OCI-LY7 (cell line): Measurements from ENCODE around the gene TTC34. TPM values are rescaled to one million over a fixed set of nuclear protein-coding genes. Genes with fewer than 3 reads are reported as not detected.
"Not testable (repeated sequence)": the region's sequence is repeated elsewhere in the genome, so short reads cannot be mapped to it uniquely, and the experiment has no call there.

Experiments
- BruUV-seq: library from RNA; stranded (reverse); fragments of 400-500 nt; replicated peaks from 2 replicates; lab custom pipeline; 2021; lab: Mats Ljungman, UMichigan
- CTCF ChIA-PET: fragments of 300-600 bp; sonication (Branson Sonifier 250); formaldehyde crosslinking; loops from one replicate; lab custom pipeline; 2022; ENCODE audit warnings: antibody characterized with exemption; ENCODE audit not compliant: unreplicated experiment; lab: Charles Lee
- POLR2A ChIA-PET: fragments of 300-600 bp; sonication (Branson Sonifier 250); formaldehyde crosslinking; loops from one replicate; lab custom pipeline; 2022; ENCODE audit warnings: antibody characterized with exemption; lab: Charles Lee
- DNase-seq: peaks from one replicate; pipeline ENCODE4 v3.0.0-alpha.2; 2015; ENCODE audit warnings: low spot score
- H2AFZ ChIP-seq: fragments of 200-600 bp; sonication (generic), shearing (Covaris generic); 2 replicates; pipeline ENCODE4 v1.6.1; 2014; ENCODE audit warnings: mild to moderate bottlenecking, antibody characterized with exemption, low read length, moderate library complexity
- H3K27ac ChIP-seq: fragments of 200-600 bp; sonication (generic); 2 replicates; pipeline ENCODE4 v1.5.1; 2014; ENCODE audit warnings: mixed run types, low read depth, mild to moderate bottlenecking, moderate library complexity, low read length, inconsistent platforms; ENCODE audit not compliant: poor library complexity, severe bottlenecking
- H3K36me3 ChIP-seq: fragments of 200-600 bp; sonication (generic); 2 replicates; pipeline ENCODE4 v1.6.1; 2014; ENCODE audit warnings: mild to moderate bottlenecking, antibody characterized with exemption, low read length, moderate library complexity, mixed read lengths; ENCODE audit not compliant: insufficient read depth
- H3K4me1 ChIP-seq: fragments of 200-600 bp; sonication (generic); 2 replicates; pipeline ENCODE4 v1.5.1; 2014; ENCODE audit warnings: mild to moderate bottlenecking, low read length; ENCODE audit not compliant: insufficient read depth, poor library complexity, severe bottlenecking
- H3K4me2 ChIP-seq: fragments of 200-600 bp; sonication (generic); 2 replicates; pipeline ENCODE4 v1.6.1; 2014; ENCODE audit warnings: mild to moderate bottlenecking, low read length
- H3K4me3 ChIP-seq: fragments of 200-600 bp; sonication (generic); 2 replicates; pipeline ENCODE4 v1.5.1; 2014; ENCODE audit warnings: mild to moderate bottlenecking, low read depth, low read length; ENCODE audit not compliant: poor library complexity, severe bottlenecking
- H3K79me2 ChIP-seq: fragments of 200-600 bp; sonication (generic); 2 replicates; pipeline ENCODE4 v1.6.1; 2016; ENCODE audit warnings: low read depth, mild to moderate bottlenecking, low read length, moderate library complexity, mixed read lengths; ENCODE audit not compliant: insufficient read depth
- H3K9me2 ChIP-seq: fragments of 200-600 bp; sonication (generic); 2 replicates; pipeline ENCODE4 v1.6.1; 2016; ENCODE audit warnings: mild to moderate bottlenecking, low read length, mixed read lengths; ENCODE audit not compliant: insufficient read depth
- H3K9me3 ChIP-seq: fragments of 200-600 bp; sonication (generic); 2 replicates; pipeline ENCODE4 v1.6.1; 2014; ENCODE audit warnings: mild to moderate bottlenecking, mixed run types, low read length, mixed read lengths
- H4K20me1 ChIP-seq: fragments of 200-600 bp; sonication (generic); 2 replicates; pipeline ENCODE4 v1.6.1; 2014; ENCODE audit warnings: mild to moderate bottlenecking, antibody characterized with exemption, low read length, moderate library complexity, mixed read lengths; ENCODE audit not compliant: insufficient read depth
- EZH2phosphoT487 ChIP-seq: fragments of 200-600 bp; sonication (generic); IDR thresholded peaks from 2 replicates; pipeline ENCODE4 v1.6.1; 2018; ENCODE audit warnings: low read depth, borderline replicate concordance, mild to moderate bottlenecking, mixed run types, antibody characterized with exemption, low read length, moderate library complexity, mixed read lengths
- intact Hi-C: fragments of 100-400 bp; cut with micrococcal nuclease; formaldehyde crosslinking; loops from one replicate; pipeline ENCODE4 v1.10.0; 2022; ENCODE audit not compliant: unreplicated experiment
- total RNA-seq, 2 experiments: library from RNA; depleted of rRNA in 1 of 2; stranded (reverse); fragments of >200 nt in 1 of 2; shearing (Covaris generic) in 1 of 2; gene quantifications; 2 replicates each; pipeline ENCODE4 v1.2.3, GENCODE V29; 2014 to 2022
- TF ChIP-seq, protein P1 (sequence below): fragments of 200-600 bp; sonication (generic); conservative IDR thresholded peaks from 2 replicates; pipeline ENCODE4 v1.5.1; 2014; ENCODE audit warnings: mild to moderate bottlenecking, antibody characterized with exemption, low read length, moderate library complexity, mixed read lengths

Gene TTC34
- total RNA-seq, 2 experiments from 2014 or later, result 1.1 to 2.2 TPM

DNA sequence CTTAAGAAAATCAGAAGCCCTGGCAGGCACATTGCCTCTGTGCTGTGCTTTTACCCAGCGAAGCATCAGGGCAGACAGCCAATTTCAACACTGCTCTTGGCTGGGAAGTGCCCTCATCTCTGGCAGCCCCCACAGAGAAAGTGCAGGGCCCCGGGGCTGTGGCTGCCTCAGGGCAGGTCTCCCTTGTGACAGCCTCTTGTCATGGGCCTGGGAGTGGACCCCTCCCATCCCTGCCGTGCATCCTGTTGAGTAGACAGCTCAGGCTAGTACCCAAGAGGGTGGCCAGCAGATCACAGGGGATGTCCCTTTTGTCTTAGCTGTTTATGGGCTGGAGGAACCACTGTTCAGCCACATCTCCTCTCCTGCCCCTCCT is 23.3 kb downstream of the TTC34 start:
- Histone ChIP-seq H3K4me2 (no peak overlapping the region), H3K4me3 (no peak overlapping the region), H3K36me3 (no peaks in the 10 kb centered on the region), H3K9me3 (peaks cover 13% of the 10 kb centered on the region; the same call in 1 of the 2 replicates), H2AFZ (no peak overlapping the region), H3K27ac (no peak overlapping the region), H4K20me1 (no peaks in the 10 kb centered on the region), H3K4me1 (no peaks in the 10 kb centered on the region), H3K79me2 (no peaks in the 10 kb centered on the region), H3K9me2 (no peaks in the 10 kb centered on the region)
- TF ChIP-seq, protein P1, sequence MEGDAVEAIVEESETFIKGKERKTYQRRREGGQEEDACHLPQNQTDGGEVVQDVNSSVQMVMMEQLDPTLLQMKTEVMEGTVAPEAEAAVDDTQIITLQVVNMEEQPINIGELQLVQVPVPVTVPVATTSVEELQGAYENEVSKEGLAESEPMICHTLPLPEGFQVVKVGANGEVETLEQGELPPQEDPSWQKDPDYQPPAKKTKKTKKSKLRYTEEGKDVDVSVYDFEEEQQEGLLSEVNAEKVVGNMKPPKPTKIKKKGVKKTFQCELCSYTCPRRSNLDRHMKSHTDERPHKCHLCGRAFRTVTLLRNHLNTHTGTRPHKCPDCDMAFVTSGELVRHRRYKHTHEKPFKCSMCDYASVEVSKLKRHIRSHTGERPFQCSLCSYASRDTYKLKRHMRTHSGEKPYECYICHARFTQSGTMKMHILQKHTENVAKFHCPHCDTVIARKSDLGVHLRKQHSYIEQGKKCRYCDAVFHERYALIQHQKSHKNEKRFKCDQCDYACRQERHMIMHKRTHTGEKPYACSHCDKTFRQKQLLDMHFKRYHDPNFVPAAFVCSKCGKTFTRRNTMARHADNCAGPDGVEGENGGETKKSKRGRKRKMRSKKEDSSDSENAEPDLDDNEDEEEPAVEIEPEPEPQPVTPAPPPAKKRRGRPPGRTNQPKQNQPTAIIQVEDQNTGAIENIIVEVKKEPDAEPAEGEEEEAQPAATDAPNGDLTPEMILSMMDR, result no peak
- no peak for TF ChIP-seq EZH2phosphoT487
- intact Hi-C loops, result no loop called here
- BruUV-seq, result no TSS peak
- POLR2A ChIA-PET, result no interaction called here
- CTCF ChIA-PET, result interaction anchor here (0.6 kb wide), 1 partner anchor 489 kb away, joined by 3 read pairs; no protein-coding TSS in a partner anchor
- DNase-seq, result no peak

DNA sequence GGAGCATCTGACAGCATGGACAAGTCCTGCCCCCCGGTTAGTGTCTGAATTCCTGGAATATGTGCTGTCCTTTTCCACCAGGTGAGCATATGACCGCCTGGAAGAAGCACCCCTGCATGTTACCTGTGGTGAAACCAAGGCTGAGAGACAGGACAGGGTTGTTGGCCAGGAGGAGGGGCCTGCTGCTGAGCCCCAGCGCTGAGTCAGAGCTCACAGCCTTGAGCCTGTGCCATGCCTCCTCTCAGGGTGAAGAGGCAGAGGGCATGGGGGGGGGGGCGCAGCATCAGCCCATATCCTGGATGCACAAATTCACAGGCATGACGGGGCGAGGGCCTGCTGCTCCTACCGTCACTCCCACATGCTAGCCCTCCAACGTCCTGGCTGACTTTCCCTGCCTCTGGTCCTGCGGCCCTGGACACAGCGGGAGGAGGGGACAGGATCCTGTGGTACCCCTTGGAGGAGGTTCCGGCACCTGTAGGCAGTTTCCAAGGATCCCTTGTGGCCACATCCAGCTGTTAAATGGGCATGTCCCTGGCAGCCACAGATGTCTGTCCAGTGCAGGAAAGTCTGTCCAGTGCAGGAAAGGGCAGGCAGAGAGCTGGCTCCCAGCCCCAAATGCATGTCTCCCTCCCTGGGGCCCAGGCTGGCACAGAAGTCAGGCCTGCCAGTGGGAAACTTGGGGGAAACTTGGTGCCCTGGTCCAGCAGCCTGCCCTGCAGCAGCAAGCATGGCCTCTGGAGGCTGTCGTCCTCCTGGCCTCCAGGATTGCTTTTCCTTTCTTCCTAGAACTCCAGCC is 23.9 kb downstream of the TTC34 start:
- H3K4me2 ChIP-seq, result no peak overlapping the region
- no peaks in the 10 kb centered on the region for H3K36me3 ChIP-seq
- ChIA-PET POLR2A (no interaction called here), CTCF (interaction anchor here (0.6 kb wide), 1 partner anchor 489 kb away, joined by 3 read pairs; no protein-coding TSS in a partner anchor)
- no peak overlapping the region for H3K4me3 ChIP-seq
- no peak overlapping the region for H3K27ac ChIP-seq
- peaks cover 13% of the 10 kb centered on the region; the same call in 1 of the 2 replicates for H3K9me3 ChIP-seq
- intact Hi-C loops, result no loop called here
- H2AFZ ChIP-seq, result no peak overlapping the region
- BruUV-seq, result no TSS peak
- no peaks in the 10 kb centered on the region for H4K20me1 ChIP-seq
- no peaks in the 10 kb centered on the region for H3K9me2 ChIP-seq
- TF ChIP-seq EZH2phosphoT487, result no peak
- TF ChIP-seq, protein P1, result no peak
- no peaks in the 10 kb centered on the region for H3K79me2 ChIP-seq
- no peaks in the 10 kb centered on the region for H3K4me1 ChIP-seq
- no peak for DNase-seq

DNA sequence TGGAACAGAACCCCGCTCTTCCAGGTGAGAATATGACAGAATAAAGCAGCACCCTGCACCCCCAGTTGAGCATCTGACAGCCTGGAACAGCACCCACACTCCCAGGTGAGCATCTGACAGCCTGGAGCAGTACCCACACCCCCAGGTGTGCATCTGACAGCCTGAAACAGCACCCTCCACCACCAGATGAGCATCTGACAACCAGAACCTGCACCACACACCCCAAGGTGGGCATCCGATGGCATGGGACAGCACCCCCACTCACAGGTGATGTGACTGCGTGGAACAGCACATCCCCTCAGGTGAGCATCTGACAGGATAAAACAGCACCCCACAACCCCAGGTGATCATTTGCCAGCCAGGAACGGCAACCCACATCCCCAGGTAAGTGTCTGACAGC is 26.2 kb downstream of the TTC34 start:
- BruUV-seq, result not testable (repeated sequence)

DNA sequence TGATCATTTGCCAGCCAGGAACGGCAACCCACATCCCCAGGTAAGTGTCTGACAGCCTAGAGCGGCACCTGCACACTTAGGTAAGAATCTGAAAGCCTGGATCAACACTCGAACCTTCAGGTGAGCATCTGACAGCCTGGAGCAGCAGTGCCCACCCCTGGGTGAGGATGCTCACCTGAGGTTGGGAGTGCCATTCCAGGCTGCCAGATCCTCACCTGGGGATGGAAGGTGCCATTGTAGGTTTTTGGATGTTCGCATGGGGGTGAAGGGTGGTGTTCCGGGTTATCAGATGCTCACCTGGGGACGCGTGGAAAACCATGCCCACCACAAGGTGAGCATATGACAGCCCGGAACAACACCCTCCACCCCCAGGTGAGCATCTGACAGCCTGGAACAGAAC is 33.4 kb downstream of the TTC34 start:
- H3K27ac ChIP-seq, POLR2A ChIA-PET: not testable (repeated sequence)

More for the DNA sequence above, 26.2 kb downstream of the TTC34 start:
- H4K20me1 ChIP-seq, H3K36me3 ChIP-seq, H3K27ac ChIP-seq, H3K9me2 ChIP-seq, H2AFZ ChIP-seq, H3K4me3 ChIP-seq, H3K9me3 ChIP-seq, DNase-seq, H3K4me2 ChIP-seq, CTCF ChIA-PET, H3K79me2 ChIP-seq, H3K4me1 ChIP-seq, intact Hi-C loops, POLR2A ChIA-PET: not testable (repeated sequence)

DNA sequence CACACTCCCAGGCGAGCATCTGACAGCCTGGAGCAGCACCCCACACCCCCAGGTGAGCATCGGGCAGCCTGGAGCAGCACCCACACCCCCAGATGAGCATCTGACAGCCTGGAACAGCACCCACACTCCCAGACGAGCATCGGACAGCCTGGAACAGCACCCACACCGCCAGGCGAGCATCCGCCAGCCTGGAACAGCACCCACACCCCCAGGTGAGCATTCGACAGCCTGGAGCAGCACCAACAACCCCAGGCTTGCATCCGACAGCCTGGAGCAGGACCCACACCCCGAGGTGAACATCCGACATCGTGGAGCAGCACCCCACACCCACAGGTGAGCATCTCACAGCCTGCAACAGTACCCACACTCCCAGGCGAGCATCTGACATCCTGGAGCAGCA is 42.1 kb downstream of the TTC34 start:
- H3K79me2 ChIP-seq, H3K9me3 ChIP-seq, POLR2A ChIA-PET, H3K36me3 ChIP-seq, H3K4me2 ChIP-seq, BruUV-seq, H3K4me1 ChIP-seq, H3K9me2 ChIP-seq, intact Hi-C loops, H2AFZ ChIP-seq, H3K27ac ChIP-seq, DNase-seq, H3K4me3 ChIP-seq, H4K20me1 ChIP-seq, CTCF ChIA-PET: not testable (repeated sequence)

More for the DNA sequence above, 33.4 kb downstream of the TTC34 start:
- H3K9me2 ChIP-seq, intact Hi-C loops, CTCF ChIA-PET, H3K36me3 ChIP-seq, H4K20me1 ChIP-seq, BruUV-seq, H3K4me3 ChIP-seq, DNase-seq, H3K9me3 ChIP-seq, H2AFZ ChIP-seq, H3K79me2 ChIP-seq, H3K4me2 ChIP-seq, H3K4me1 ChIP-seq: not testable (repeated sequence)
